Mesothelial cell of epicardium (in vitro differentiated cells): Measurements from ENCODE around the gene EIF2S3. TPM values are rescaled to one million over a fixed set of nuclear protein-coding genes. Genes with fewer than 3 reads are reported as not detected.
A peak's percentile ranks its signal among the peaks of the same experiment; 100 is the strongest.
"Not testable (repeated sequence)": the region's sequence is repeated elsewhere in the genome, so short reads cannot be mapped to it uniquely, and the experiment has no call there.

Experiments
- DNase-seq, 2 experiments: peaks; one replicate each; pipeline ENCODE4 v3.0.0; 2021; ENCODE audit warnings: low spot score in 2 of 2; ENCODE audit not compliant: unreplicated experiment in 2 of 2
- H3K27ac Mint-ChIP-seq: 2 replicates; pipeline ENCODE4 v1.8.0; 2021; ENCODE audit warnings: mixed read lengths
- H3K27me3 Mint-ChIP-seq: 2 replicates; pipeline ENCODE4 v1.8.0; 2021; ENCODE audit warnings: low read depth, mixed read lengths
- H3K36me3 Mint-ChIP-seq: 2 replicates; pipeline ENCODE4 v1.8.0; 2021; ENCODE audit warnings: mixed read lengths
- H3K4me1 Mint-ChIP-seq: 2 replicates; pipeline ENCODE4 v1.8.0; 2021; ENCODE audit warnings: mixed read lengths
- H3K4me3 Mint-ChIP-seq: 2 replicates; pipeline ENCODE4 v1.8.0; 2021; ENCODE audit warnings: mild to moderate bottlenecking, moderate library complexity, mixed read lengths
- H3K9me3 Mint-ChIP-seq: 2 replicates; pipeline ENCODE4 v1.8.0; 2021; ENCODE audit warnings: mixed read lengths
- CTCF ChIP-seq: fragments of 200-600 bp; sonication (generic); IDR thresholded peaks from one replicate; pipeline ENCODE4 v1.5.0; 2021; ENCODE audit warnings: antibody characterized with exemption; ENCODE audit not compliant: unreplicated experiment
- total RNA-seq: library from RNA; stranded (reverse); gene quantifications from 3 replicates; pipeline ENCODE4 v1.2.1, GENCODE V29; 2021

Gene EIF2S3
- total RNA-seq, 1 donor from 2014 or later, result 460 TPM

GRCh38 chrX:24027985-24028384, 26.8 kb upstream of the EIF2S3 start:
- Mint-ChIP-seq H3K4me1 (peaks cover 24% of the 10 kb centered on the region), H3K27ac (no peak overlapping the region), H3K4me3 (no peak overlapping the region), H3K27me3 (no peaks in the 10 kb centered on the region), H3K9me3 (no peaks in the 10 kb centered on the region), H3K36me3 (peaks cover 2% of the 10 kb centered on the region)
- no peak for TF ChIP-seq CTCF
- no peak for DNase-seq

DNA sequence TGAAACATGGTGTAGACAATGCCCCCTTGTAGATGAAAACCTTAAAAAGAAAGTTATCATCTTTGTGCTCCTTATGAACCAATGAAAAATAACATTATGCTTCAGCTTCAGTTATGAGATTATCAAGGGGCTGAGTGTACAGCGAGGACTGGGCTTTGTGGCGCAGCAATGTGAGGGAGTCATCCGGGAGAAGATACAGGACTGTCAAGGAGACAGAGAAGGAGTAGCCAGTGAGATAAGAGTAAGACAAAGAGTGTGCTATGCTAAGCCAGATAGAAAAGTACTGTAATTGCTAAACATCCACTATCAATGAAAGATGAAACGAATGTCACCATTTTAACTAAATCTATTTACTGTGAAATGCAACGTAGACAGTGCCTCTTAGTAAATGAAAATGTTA, 24.2 kb upstream of the EIF2S3 start:
- no peaks in the 10 kb centered on the region for H3K9me3 Mint-ChIP-seq
- H3K27me3 Mint-ChIP-seq, result no peaks in the 10 kb centered on the region
- peaks cover 18% of the 10 kb centered on the region for H3K4me1 Mint-ChIP-seq
- no peak for TF ChIP-seq CTCF
- no peak overlapping the region for H3K4me3 Mint-ChIP-seq
- DNase-seq, result no peak
- H3K27ac Mint-ChIP-seq, result peak overlapping the region; percentile 4
- H3K36me3 Mint-ChIP-seq, result no peaks in the 10 kb centered on the region

DNA sequence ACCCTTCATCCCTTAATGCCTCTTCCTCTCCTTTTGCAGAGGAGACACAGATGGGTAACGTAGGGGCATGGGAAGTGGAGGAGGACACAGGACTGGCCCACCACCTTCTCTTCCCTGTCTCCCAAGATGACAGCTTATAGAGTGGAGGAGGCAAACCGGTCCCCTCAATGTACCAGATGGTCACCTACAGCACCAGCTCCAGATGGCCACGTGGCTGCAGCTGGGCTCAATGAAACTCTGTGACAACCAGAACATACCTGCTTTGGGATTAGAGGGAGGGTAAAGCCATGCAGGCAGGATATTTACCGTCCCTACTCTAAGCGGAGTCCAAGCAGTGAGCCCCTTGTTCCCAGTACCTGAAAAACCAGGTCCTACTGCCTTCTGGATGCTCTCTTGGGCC, 20.3 kb upstream of the EIF2S3 start:
- no peak for DNase-seq
- H3K4me3 Mint-ChIP-seq, result no peak overlapping the region
- no peaks in the 10 kb centered on the region for H3K36me3 Mint-ChIP-seq
- peaks cover 8% of the 10 kb centered on the region for H3K4me1 Mint-ChIP-seq
- H3K27ac Mint-ChIP-seq, result no peak overlapping the region
- no peak for TF ChIP-seq CTCF
- H3K9me3 Mint-ChIP-seq, result no peaks in the 10 kb centered on the region
- H3K27me3 Mint-ChIP-seq, result no peaks in the 10 kb centered on the region

GRCh38 chrX:24037729-24038128, 17.0 kb upstream of the EIF2S3 start:
- H3K27ac Mint-ChIP-seq, result no peak overlapping the region
- no peaks in the 10 kb centered on the region for H3K9me3 Mint-ChIP-seq
- no peaks in the 10 kb centered on the region for H3K27me3 Mint-ChIP-seq

GRCh38 chrX:24046060-24046459, 8.7 kb upstream of the EIF2S3 start:
- H3K9me3 Mint-ChIP-seq, H3K27me3 Mint-ChIP-seq, H3K36me3 Mint-ChIP-seq: not testable (repeated sequence)

More at GRCh38 chrX:24037729-24038128, 17.0 kb upstream of the EIF2S3 start:
- Mint-ChIP-seq H3K4me1 (no peaks in the 10 kb centered on the region), H3K4me3 (no peak overlapping the region), H3K36me3 (no peaks in the 10 kb centered on the region)
- no peak for TF ChIP-seq CTCF
- DNase-seq, result no peak

DNA sequence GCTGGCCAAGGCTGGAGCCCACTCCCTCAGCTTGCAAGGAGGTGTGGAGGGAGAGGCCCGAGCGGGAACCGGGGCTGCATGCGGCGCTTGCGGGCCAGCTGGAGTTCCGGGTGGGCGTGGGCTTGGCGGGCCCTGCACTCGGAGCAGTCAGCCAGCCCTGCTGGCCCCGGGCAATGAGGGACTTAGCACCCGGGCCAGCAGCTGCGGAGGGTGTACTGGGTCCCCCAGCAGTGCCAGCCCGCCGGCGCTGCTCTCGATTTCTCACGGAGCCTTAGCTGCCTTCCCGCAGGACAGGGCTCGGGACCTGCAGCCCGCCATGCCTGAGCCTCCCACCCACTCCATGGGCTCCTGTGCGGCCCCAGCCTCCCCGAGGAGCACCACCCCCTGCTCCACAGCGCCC, 5.1 kb upstream of the EIF2S3 start:
- H3K36me3 Mint-ChIP-seq, H3K27me3 Mint-ChIP-seq, H3K4me3 Mint-ChIP-seq, H3K9me3 Mint-ChIP-seq, DNase-seq, H3K27ac Mint-ChIP-seq, H3K4me1 Mint-ChIP-seq: not testable (repeated sequence)

More at GRCh38 chrX:24046060-24046459, 8.7 kb upstream of the EIF2S3 start:
- H3K27ac Mint-ChIP-seq, H3K4me3 Mint-ChIP-seq, DNase-seq, H3K4me1 Mint-ChIP-seq: not testable (repeated sequence)

- not testable (repeated sequence) for H3K4me3 Mint-ChIP-seq, H3K9me3 Mint-ChIP-seq, H3K36me3 Mint-ChIP-seq, H3K27me3 Mint-ChIP-seq, H3K4me1 Mint-ChIP-seq, DNase-seq, H3K27ac Mint-ChIP-seq
Observed at GRCh38 chrX:24050522-24051318, 4.0 kb upstream of the EIF2S3 start.
